Measurements from ENCODE around the gene GDPD4.

The GDPD4 gene

DNA sequence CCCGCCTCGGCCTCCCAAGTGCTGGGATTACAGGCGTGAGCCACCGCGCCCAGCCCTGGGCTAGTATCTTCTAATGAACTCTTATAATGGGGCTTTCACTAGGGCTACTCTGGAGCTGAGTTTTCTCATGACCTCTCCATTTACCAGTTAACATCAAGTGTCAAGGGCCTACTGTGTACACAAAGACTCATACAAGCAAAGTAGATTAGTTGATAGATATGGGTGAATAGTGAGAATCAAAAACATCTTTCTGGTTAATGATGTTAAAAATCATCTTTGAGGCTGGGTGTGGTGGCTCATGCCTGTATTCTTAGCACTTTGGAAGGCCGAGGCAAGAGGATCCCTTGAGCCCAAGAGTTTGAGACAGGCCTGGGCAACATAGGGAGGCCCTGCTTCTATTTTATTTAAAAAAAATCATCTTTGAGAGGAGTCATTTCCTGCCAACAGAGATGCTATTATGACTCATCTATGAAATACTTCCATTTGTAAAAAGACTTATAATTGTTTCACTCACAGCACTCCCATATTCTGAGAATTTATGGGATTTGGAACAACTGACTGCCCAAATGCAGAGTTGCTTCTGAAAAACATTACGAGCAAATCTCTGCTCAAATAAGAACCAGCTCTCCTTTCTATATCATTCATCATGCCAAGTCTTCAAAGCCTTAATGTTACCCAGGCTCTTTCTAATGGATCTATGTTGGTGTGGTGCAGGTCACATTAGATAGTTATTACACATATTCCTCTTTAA, 57.0 kb downstream of the GDPD4 start:
- H3K4me3 Mint-ChIP-seq: no peak overlapping the region
- no peaks in the 10 kb centered on the region for H3K36me3 Mint-ChIP-seq (ENCODE audit: low read depth)
- H3K27me3 Mint-ChIP-seq (ENCODE audit: low read depth): no peaks in the 10 kb centered on the region
- H3K27ac Mint-ChIP-seq: no peak overlapping the region
- no peaks in the 10 kb centered on the region for H3K9me3 Mint-ChIP-seq
- peaks cover 3% of the 10 kb centered on the region for H3K4me1 Mint-ChIP-seq (ENCODE audit: low read depth)

DNA sequence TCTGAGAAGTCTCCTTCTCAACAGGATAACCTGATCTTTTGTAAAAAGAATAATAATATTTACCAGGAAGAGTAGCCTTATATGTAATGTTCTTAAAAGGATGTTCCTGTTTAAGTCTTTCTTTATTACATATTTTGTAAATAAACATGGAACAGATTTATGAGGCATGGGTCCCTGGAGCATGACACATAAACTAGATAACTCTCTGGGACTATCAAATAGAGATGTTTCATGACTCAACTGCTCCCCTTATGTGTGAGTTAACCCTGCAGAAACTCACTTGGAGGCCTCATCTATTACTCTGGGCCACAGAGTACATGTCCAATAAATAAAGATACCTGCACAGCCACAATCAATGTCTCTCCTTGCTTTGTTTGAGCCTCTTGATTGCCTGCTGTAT, 64.6 kb downstream of the GDPD4 start:
- Mint-ChIP-seq H3K4me1 (ENCODE audit: low read depth) (no peaks in the 10 kb centered on the region), H3K36me3 (ENCODE audit: low read depth) (no peaks in the 10 kb centered on the region), H3K27me3 (ENCODE audit: low read depth) (peaks cover 4% of the 10 kb centered on the region), H3K9me3 (no peaks in the 10 kb centered on the region), H3K4me3 (no peak overlapping the region), H3K27ac (no peak overlapping the region)

DNA sequence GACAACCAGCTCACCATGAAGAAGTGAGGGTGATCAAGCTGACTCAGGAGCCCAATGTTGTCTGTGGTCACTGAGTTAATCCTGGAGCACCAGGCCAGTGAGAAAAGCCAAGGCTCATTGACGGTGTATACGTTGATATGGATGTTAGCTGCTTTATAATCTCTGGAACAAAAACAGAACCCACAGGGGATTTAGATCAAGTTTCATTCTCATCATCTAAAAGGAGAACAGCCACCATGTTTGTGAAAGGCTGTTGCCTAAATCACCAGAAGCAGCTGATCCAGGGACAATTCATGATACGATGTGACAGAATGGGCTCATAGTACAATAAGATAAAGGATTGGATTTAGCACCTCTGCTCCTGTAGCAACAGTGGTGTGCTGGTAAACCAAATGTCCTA, 68.5 kb downstream of the GDPD4 start:
- Mint-ChIP-seq H3K4me3 (no peak overlapping the region), H3K36me3 (ENCODE audit: low read depth) (no peaks in the 10 kb centered on the region), H3K9me3 (no peaks in the 10 kb centered on the region), H3K27ac (no peak overlapping the region), H3K27me3 (ENCODE audit: low read depth) (peaks cover 4% of the 10 kb centered on the region), H3K4me1 (ENCODE audit: low read depth) (no peaks in the 10 kb centered on the region)

DNA sequence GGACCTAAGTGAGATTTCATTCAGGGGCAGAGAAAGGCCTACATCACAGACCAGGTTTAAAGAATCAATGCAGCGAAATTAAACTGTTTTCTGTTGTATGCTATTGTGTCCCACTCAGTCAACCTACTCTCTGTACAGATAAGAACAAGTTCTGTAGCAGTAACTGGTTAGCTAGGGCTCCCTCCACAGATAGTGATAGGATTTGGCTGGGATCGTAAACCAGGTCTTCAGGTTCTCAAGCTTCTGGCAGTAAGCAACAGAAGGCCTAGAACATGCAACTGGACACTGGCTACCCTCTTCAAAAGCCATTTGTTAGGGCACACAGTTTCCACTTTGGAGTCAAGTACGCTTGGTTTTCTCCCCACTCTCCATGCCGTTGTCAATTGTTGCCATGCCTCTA, 69.2 kb downstream of the GDPD4 start:
- no peaks in the 10 kb centered on the region for H3K4me1 Mint-ChIP-seq (ENCODE audit: low read depth)
- H3K9me3 Mint-ChIP-seq: no peaks in the 10 kb centered on the region
- peaks cover 4% of the 10 kb centered on the region for H3K27me3 Mint-ChIP-seq (ENCODE audit: low read depth)
- no peak overlapping the region for H3K4me3 Mint-ChIP-seq
- no peaks in the 10 kb centered on the region for H3K36me3 Mint-ChIP-seq (ENCODE audit: low read depth)
- no peak overlapping the region for H3K27ac Mint-ChIP-seq

DNA sequence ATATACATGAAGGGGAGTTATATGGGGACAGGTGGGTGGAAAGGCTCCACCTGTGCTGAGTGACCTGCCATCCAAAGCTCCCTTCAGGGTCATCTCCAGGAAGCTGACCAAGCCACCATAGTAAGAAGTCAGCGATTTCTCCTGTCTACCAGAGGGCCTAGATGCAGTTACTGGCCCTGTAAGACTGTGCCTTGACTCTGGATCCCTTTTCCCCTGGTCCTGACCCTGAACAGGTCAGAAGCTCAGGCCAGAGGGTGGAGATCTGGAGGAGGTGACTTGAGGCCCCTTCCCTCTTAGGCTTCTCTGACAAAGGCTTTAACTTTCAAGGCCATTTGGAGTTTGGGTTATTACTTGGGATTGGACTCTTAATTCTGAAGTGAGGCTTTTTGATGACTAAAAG, 69.7 kb downstream of the GDPD4 start:
- no peaks in the 10 kb centered on the region for H3K9me3 Mint-ChIP-seq
- no peaks in the 10 kb centered on the region for H3K36me3 Mint-ChIP-seq (ENCODE audit: low read depth)
- H3K4me3 Mint-ChIP-seq: no peak overlapping the region
- H3K27ac Mint-ChIP-seq: no peak overlapping the region
- peaks cover 4% of the 10 kb centered on the region for H3K27me3 Mint-ChIP-seq (ENCODE audit: low read depth)
- H3K4me1 Mint-ChIP-seq (ENCODE audit: low read depth): no peaks in the 10 kb centered on the region

DNA sequence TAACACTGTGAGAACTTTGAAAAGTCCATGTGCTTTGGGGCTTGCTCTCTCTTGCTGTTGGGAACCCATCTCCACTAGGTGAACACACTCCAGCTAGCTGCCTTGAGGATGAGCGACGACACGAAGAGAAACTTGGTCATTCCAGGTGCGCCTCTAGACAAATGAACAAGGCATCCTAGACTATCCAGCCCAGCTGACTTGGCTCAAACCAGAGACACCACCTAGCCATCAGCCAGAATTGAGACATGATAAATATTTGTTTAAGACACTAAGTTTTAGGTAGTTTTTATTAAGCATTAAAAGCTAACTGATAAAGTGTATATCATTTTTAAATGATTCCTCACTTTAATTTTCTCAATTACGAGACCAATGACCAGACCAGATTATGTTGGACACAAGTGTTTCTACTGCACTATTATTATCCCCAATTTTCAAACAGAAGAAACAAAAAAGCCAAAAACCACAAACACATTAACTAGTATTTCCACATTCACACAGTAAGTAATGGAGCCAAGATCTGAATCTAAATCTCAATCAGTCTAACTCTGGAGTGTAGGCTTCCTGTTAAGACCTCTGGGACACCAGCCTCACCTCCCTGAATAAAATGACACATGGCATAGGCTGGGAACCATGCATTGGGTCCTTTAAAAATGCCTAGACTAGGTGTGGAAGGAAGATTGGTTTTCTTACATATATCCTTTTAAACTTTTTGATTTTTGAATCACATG, 70.4 kb downstream of the GDPD4 start:
- Mint-ChIP-seq H3K27me3 (ENCODE audit: low read depth) (peaks cover 7% of the 10 kb centered on the region), H3K4me3 (no peak overlapping the region), H3K36me3 (ENCODE audit: low read depth) (no peaks in the 10 kb centered on the region), H3K27ac (no peak overlapping the region), H3K4me1 (ENCODE audit: low read depth) (no peaks in the 10 kb centered on the region), H3K9me3 (no peaks in the 10 kb centered on the region)

DNA sequence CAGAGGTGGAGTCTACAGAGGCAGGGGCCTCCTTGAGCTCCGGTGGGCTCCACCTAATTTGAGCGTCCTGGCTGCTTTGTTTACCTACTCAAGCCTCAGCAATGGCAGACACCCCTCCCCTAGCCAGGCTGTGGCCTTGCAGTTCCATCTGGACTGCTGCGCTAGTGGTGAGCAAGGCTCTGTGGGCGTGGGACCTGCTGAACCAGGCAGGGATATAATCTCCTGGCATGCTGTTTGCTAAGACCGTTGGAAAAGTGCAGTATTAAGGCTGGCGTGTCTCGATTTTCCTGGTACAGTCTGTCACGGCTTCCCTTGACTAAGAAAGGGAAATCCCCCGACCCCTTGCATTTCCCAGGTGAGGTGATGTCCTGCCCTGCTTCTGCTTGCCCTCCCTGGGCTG, 77.7 kb downstream of the GDPD4 start:
- H3K27me3 Mint-ChIP-seq (ENCODE audit: low read depth): peaks cover 38% of the 10 kb centered on the region
- no peaks in the 10 kb centered on the region for H3K36me3 Mint-ChIP-seq (ENCODE audit: low read depth)

DNA sequence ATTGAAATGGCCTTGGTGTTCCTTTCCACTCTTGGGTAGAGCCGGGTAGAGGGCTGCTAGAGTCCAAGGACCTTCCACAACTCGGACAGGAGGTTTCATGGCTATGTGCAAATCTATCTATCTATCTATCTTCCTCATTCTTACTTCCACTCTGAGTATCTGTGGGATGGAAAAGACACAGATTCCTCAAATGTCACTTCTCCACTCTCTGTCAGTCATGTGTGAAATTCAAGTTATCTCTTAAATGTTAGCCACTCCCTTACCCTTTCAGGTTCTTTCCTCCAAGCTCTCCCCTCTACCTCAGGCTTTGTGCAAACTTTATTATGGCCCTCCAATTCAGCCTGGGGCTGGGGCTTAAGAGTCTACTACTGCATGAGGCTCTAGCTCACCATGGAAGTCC, 84.3 kb downstream of the GDPD4 start:
- H3K27me3 Mint-ChIP-seq (ENCODE audit: low read depth): peaks cover 24% of the 10 kb centered on the region
- no peak overlapping the region for H3K27ac Mint-ChIP-seq
- H3K36me3 Mint-ChIP-seq (ENCODE audit: low read depth): no peaks in the 10 kb centered on the region
- no peaks in the 10 kb centered on the region for H3K9me3 Mint-ChIP-seq
- H3K4me3 Mint-ChIP-seq: no peak overlapping the region
- no peaks in the 10 kb centered on the region for H3K4me1 Mint-ChIP-seq (ENCODE audit: low read depth)

More for the DNA sequence above, 77.7 kb downstream of the GDPD4 start:
- no peaks in the 10 kb centered on the region for H3K4me1 Mint-ChIP-seq (ENCODE audit: low read depth)
- no peaks in the 10 kb centered on the region for H3K9me3 Mint-ChIP-seq
- no peak overlapping the region for H3K4me3 Mint-ChIP-seq
- no peak overlapping the region for H3K27ac Mint-ChIP-seq

DNA sequence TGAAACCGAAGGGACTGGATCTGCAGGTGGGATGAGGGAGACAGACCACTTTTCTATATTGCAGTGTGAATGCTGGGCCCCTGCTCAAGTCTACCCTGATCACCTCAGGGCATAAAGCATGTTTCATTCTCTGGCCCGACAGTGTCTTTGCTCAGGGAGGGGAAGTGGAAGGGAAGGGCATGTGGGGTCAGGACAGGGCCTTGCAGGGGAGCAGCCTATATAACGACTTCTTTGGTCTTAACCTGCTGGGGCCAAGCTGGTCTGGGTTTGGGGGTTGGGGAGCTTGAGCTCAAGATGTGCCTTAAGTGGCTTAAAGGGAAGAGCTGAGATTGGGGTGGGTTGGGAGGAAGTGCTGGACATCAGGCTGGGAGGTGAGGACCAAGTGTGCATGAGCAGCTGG, 86.4 kb downstream of the GDPD4 start:
- Mint-ChIP-seq H3K4me3 (no peak overlapping the region), H3K4me1 (ENCODE audit: low read depth) (no peaks in the 10 kb centered on the region), H3K27ac (no peak overlapping the region), H3K27me3 (ENCODE audit: low read depth) (peaks cover 6% of the 10 kb centered on the region), H3K9me3 (no peaks in the 10 kb centered on the region), H3K36me3 (ENCODE audit: low read depth) (no peaks in the 10 kb centered on the region)

DNA sequence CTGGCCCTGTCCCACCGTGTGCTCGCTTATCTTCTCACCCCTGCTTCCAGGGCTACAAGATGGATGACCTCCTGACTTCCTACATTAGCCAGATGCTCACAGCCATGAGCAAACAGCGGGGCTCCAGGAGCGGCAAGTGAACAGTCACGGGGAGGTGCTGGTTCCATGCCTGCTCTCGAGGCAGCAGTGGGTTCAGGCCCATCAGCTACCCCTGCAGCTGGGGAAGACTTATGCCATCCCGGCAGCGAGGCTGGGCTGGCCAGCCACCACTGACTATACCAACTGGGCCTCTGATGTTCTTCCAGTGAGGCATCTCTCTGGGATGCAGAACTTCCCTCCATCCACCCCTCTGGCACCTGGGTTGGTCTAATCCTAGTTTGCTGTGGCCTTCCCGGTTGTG, 86.9 kb downstream of the GDPD4 start:
- Mint-ChIP-seq H3K27me3 (ENCODE audit: low read depth) (peaks cover under 1% of the 10 kb centered on the region), H3K4me1 (ENCODE audit: low read depth) (no peaks in the 10 kb centered on the region), H3K27ac (no peak overlapping the region), H3K4me3 (no peak overlapping the region), H3K9me3 (no peaks in the 10 kb centered on the region), H3K36me3 (ENCODE audit: low read depth) (no peaks in the 10 kb centered on the region)

DNA sequence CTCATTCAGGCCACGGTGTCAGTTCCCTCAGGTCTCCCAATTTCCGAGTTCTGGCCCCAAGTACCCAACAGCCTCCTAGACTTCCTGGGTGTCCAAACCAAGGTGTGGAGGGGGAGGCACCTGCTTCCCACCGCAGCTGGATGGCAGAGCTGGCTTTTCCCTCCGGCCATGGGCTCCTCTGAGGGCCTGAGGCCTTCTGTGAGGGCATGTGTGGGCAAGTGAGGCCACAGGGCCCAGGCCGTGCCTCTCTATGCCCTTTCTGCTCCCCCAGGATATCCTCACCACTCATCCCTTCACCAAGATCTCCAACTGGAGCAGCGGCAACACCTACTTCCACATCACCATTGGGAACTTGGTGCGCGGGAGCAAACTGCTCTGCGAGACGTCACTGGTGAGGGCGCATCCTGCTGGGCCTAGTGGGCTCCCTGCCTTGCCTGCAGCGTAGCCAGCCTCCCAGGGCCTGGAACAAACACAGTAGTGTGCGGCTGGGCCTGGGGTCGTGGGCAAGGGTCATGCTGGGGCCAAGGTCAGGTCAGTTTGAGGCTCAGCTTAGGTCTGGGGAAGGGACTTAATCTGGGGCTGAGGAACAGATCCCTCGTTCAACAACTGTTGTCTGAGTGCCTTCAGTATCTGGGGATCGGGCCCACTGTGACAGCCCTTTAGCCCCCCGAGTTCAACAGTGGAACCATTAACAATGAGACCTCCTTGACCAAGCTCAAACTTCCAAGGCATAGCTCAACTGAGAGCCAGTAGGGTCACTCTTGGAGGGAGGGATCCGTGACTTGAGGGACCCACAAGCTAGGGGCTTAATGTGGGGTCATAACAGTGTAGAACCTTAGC, 87.7 kb downstream of the GDPD4 start:
- Mint-ChIP-seq H3K36me3 (ENCODE audit: low read depth) (no peaks in the 10 kb centered on the region), H3K4me3 (no peak overlapping the region), H3K27me3 (ENCODE audit: low read depth) (no peaks in the 10 kb centered on the region), H3K4me1 (ENCODE audit: low read depth) (no peaks in the 10 kb centered on the region), H3K27ac (no peak overlapping the region), H3K9me3 (no peaks in the 10 kb centered on the region)

DNA sequence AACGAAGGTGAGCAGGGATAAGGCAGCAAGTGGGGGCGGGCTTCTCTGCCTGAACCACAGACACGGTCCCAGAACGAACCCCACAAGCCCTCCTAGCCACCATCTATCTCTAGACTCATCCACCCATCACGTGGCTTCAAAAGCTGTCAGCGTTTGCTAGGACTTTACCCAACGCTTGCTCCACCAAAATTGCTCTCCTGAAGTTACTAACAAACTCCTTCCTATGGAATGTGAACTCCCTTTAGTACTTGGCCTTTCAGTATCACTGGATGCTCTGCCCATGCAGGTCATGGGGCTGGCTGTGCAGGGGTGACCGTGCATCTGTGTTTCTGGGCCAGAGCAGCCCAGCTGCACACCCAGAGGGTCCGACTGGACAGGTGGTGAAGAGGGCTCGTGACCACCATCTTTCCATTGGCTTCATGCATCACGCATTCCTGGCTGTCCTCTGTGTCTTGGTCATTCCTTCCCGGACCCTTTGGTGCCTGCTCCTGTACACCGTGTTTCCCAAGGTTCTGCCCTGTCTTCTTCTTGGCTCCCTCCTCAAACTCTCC, 88.4 kb downstream of the GDPD4 start:
- no peaks in the 10 kb centered on the region for H3K36me3 Mint-ChIP-seq (ENCODE audit: low read depth)

DNA sequence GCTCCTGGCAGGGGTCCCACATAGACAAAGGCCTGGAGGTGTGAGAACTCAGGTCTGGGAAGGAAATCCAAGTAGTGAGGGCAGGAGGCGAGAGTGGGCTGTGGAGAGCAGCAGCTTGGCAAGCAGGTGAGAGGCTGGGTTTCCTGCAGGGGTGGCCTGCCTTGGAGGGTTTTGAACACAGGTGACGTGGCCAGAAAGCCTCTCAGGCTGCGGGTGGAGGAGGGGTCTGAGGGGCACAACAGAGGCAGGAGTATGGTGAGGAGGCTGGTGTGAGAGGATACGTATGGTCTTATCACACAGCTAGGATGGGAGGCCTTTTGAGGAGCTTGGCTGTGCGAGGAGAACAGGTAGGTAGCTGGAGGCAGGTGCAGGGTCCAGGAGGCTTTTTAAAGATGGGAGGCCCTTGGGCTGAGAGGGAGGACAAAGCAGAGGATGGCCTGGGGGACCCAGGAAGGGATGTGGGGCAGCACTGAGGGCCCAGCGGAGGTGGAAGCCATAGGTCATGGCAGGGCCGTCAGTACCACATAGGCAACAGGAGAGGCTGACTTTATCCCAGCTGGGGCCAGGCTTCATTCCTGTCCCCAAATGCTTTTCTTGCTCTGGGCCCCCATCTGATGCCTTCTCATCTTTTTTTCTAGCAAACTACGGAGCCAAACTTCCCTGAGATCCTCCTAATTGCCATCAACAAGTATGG, 89.0 kb downstream of the GDPD4 start:
- H3K36me3 Mint-ChIP-seq (ENCODE audit: low read depth): no peaks in the 10 kb centered on the region
- no peaks in the 10 kb centered on the region for H3K9me3 Mint-ChIP-seq
- no peaks in the 10 kb centered on the region for H3K4me1 Mint-ChIP-seq (ENCODE audit: low read depth)
- no peak overlapping the region for H3K27ac Mint-ChIP-seq
- H3K4me3 Mint-ChIP-seq: no peak overlapping the region
- no peaks in the 10 kb centered on the region for H3K27me3 Mint-ChIP-seq (ENCODE audit: low read depth)

More for the DNA sequence above, 88.4 kb downstream of the GDPD4 start:
- no peaks in the 10 kb centered on the region for H3K4me1 Mint-ChIP-seq (ENCODE audit: low read depth)
- no peaks in the 10 kb centered on the region for H3K9me3 Mint-ChIP-seq
- H3K27ac Mint-ChIP-seq: no peak overlapping the region
- no peak overlapping the region for H3K4me3 Mint-ChIP-seq
- H3K27me3 Mint-ChIP-seq (ENCODE audit: low read depth): no peaks in the 10 kb centered on the region

DNA sequence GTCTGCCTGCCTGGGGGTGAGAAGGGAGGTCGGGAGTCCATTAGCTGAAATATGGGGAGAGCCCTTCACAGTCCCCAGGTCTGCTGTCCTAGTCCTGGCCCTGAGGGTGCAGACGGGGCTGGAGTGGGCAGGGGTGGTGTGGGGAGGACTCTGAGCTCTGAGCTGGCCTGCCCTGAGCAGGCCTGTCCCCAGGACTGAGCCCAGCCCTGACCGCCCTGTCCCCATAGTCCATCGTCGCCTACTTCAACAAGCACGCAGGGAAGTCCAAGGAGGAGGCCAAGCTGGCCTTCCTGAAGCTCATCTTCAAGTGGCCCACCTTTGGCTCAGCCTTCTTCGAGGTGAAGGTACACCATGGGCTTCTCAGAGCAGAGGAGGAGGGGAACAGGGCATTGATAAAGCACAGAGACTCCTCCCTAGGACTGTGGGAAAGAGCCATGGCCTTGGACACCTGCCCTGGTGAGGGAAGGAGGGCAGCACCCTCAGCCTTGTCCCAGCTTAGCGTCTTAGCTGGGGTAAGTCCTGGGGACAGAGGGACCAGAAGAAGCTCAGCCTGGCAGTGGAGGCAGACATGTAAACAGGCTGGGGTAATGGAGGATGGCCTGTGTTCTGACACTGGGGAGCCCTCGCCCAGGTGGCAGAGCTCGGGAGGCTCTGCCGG, 89.8 kb downstream of the GDPD4 start:
- no peaks in the 10 kb centered on the region for H3K27me3 Mint-ChIP-seq (ENCODE audit: low read depth)
- no peaks in the 10 kb centered on the region for H3K36me3 Mint-ChIP-seq (ENCODE audit: low read depth)
- no peaks in the 10 kb centered on the region for H3K9me3 Mint-ChIP-seq
- no peak overlapping the region for H3K27ac Mint-ChIP-seq
- no peak overlapping the region for H3K4me3 Mint-ChIP-seq
- no peaks in the 10 kb centered on the region for H3K4me1 Mint-ChIP-seq (ENCODE audit: low read depth)
